WTC11 (cell line): ENCODE data around the gene NPB. TPM values are rescaled to one million over a fixed set of nuclear protein-coding genes. Genes with fewer than 3 reads are reported as not detected.
A peak's percentile ranks its signal among the peaks of the same experiment; 100 is the strongest.

ENCODE experiments used
- ATAC-seq: fragments of 200-7000 bp; cut with Tn5 transposase; 2 replicates; pipeline ENCODE4 v1.10.0; 2021; ENCODE audit warnings: mild to moderate bottlenecking, moderate library complexity
- CTCF ChIA-PET: fragments of 300-600 bp; sonication (Branson Sonifier 250); formaldehyde crosslinking; loops from one replicate; lab custom pipeline; 2021; ENCODE audit warnings: antibody characterized with exemption; lab: Charles Lee
- POLR2A ChIA-PET: fragments of 350-600 bp; sonication (Branson Sonifier 250); formaldehyde crosslinking; loops from one replicate; lab custom pipeline; 2021; ENCODE audit warnings: antibody characterized with exemption; lab: Charles Lee
- DNase-seq: peaks from one replicate; pipeline ENCODE4 v3.0.0; 2021; ENCODE audit warnings: low spot score
- H3K27ac Mint-ChIP-seq: 2 replicates; pipeline ENCODE4 v1.8.0; 2021; ENCODE audit warnings: mixed read lengths
- H3K27me3 Mint-ChIP-seq: 2 replicates; pipeline ENCODE4 v1.8.0; 2021; ENCODE audit warnings: low read depth, mild to moderate bottlenecking, moderate library complexity, mixed read lengths
- H3K36me3 Mint-ChIP-seq: 2 replicates; pipeline ENCODE4 v1.8.0; 2021; ENCODE audit warnings: mixed read lengths
- H3K4me1 Mint-ChIP-seq: 2 replicates; pipeline ENCODE4 v1.8.0; 2022; ENCODE audit warnings: mixed read lengths
- H3K4me3 Mint-ChIP-seq: 2 replicates; pipeline ENCODE4 v1.8.0; 2021; ENCODE audit warnings: mild to moderate bottlenecking, moderate library complexity, mixed read lengths
- H3K9me3 Mint-ChIP-seq: 2 replicates; pipeline ENCODE4 v1.8.0; 2021; ENCODE audit warnings: mixed read lengths
- ELF4 ChIP-seq: sonication (generic); formaldehyde crosslinking; IDR thresholded peaks from 2 replicates; pipeline ENCODE4 v1.8.1; 2022; ENCODE audit warnings: low read depth, mild to moderate bottlenecking, moderate library complexity, missing genetic modification reagents
- EMX1 ChIP-seq: fragments of 250-450 bp; sonication (Bioruptor Pico); IDR thresholded peaks from 2 replicates; pipeline ENCODE4 v1.8.0; 2021; ENCODE audit warnings: mild to moderate bottlenecking
- ERG ChIP-seq: fragments of 250-450 bp; sonication (Bioruptor Pico); IDR thresholded peaks from 2 replicates; pipeline ENCODE4 v1.8.0; 2021; ENCODE audit warnings: mild to moderate bottlenecking
- ETV6 ChIP-seq: sonication (generic); formaldehyde crosslinking; IDR thresholded peaks from 2 replicates; pipeline ENCODE4 v1.8.1; 2022; ENCODE audit warnings: mild to moderate bottlenecking, missing genetic modification reagents
- FOXK1 ChIP-seq: sonication (generic); formaldehyde crosslinking; IDR thresholded peaks from 2 replicates; pipeline ENCODE4 v1.8.0; 2022; ENCODE audit warnings: mild to moderate bottlenecking, moderate library complexity, missing genetic modification reagents
- GABPB1 ChIP-seq: sonication (generic); formaldehyde crosslinking; IDR thresholded peaks from 2 replicates; pipeline ENCODE4 v1.8.1; 2023; ENCODE audit warnings: mild to moderate bottlenecking, missing genetic modification reagents
- MXD4 ChIP-seq: fragments of 250-450 bp; sonication (Bioruptor Pico); IDR thresholded peaks from 2 replicates; pipeline ENCODE4 v1.8.0; 2021; ENCODE audit warnings: mild to moderate bottlenecking, moderate library complexity, borderline replicate concordance
- NFATC4 ChIP-seq: fragments of 250-450 bp; sonication (Bioruptor Pico); IDR thresholded peaks from 2 replicates; pipeline ENCODE4 v1.9.0; 2021; ENCODE audit warnings: mild to moderate bottlenecking
- NR2C2 ChIP-seq: sonication (generic); formaldehyde crosslinking; IDR thresholded peaks from 2 replicates; pipeline ENCODE4 v1.8.0; 2022; ENCODE audit warnings: mild to moderate bottlenecking, missing genetic modification reagents
- SP1 ChIP-seq: sonication (generic); formaldehyde crosslinking; conservative IDR thresholded peaks from 2 replicates; pipeline ENCODE4 v1.8.1; 2022; ENCODE audit warnings: missing genetic modification reagents
- ZNF532 ChIP-seq: fragments of 250-450 bp; sonication (Bioruptor Pico); IDR thresholded peaks from 2 replicates; pipeline ENCODE4 v1.9.0; 2021; ENCODE audit warnings: mild to moderate bottlenecking, borderline replicate concordance
- total RNA-seq: library from RNA; stranded (reverse); gene quantifications from 3 replicates; pipeline ENCODE4 v1.2.3, GENCODE V29; 2021
- TF ChIP-seq, protein P1 (sequence below): sonication (generic); formaldehyde crosslinking; conservative IDR thresholded peaks from 2 replicates; pipeline ENCODE4 v1.8.1; 2023; ENCODE audit warnings: mild to moderate bottlenecking, low read depth, missing genetic modification reagents, moderate library complexity
- TF ChIP-seq, protein P2 (sequence below): sonication (generic); formaldehyde crosslinking; IDR thresholded peaks from 2 replicates; pipeline ENCODE4 v1.8.1; 2023; ENCODE audit warnings: mild to moderate bottlenecking, moderate library complexity, missing genetic modification reagents
- TF ChIP-seq, protein P3 (sequence below): sonication (generic); formaldehyde crosslinking; IDR thresholded peaks from 2 replicates; pipeline ENCODE4 v1.8.0; 2023; ENCODE audit warnings: missing genetic modification reagents
- TF ChIP-seq, protein P4 (sequence below): fragments of 250-450 bp; sonication (Bioruptor Pico); IDR thresholded peaks from 2 replicates; pipeline ENCODE4 v1.9.0; 2021; ENCODE audit warnings: mild to moderate bottlenecking
- TF ChIP-seq, protein P5 (sequence below): fragments of 250-450 bp; sonication (Bioruptor Pico); conservative IDR thresholded peaks from 2 replicates; pipeline ENCODE4 v1.9.0; 2021; ENCODE audit warnings: mild to moderate bottlenecking
- TF ChIP-seq, protein P6 (sequence below): sonication (generic); formaldehyde crosslinking; IDR thresholded peaks from 2 replicates; pipeline ENCODE4 v1.8.1; 2022; ENCODE audit warnings: mild to moderate bottlenecking, missing genetic modification reagents, moderate library complexity, borderline replicate concordance

Gene NPB
- total RNA-seq, 1 experiment from 2014 or later: 1.9 TPM

DNA sequence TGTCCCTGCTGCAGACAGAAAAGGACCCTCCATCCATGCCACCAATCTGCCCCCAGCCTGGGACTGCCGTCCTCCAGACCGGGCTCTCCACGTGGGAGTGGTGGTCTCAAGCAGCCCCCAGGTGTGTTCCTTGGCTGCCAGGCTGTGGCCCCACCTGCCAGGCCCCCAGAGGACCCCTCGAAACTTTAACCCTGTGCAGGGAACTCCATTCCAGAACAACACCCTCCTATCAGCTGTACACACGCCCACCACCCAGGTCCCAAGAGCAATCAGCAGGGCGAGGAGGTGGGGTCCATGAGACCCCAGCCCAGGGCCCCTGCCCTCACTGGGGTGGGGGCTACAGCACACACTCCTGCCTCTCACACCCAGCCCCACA lies 33.7 kb downstream of the NPB start:
- H3K9me3 Mint-ChIP-seq: no peaks in the 10 kb centered on the region
- H3K4me3 Mint-ChIP-seq: peak overlapping the region; percentile 88
- ChIA-PET POLR2A (no interaction called here), CTCF (interaction anchor here (1.3 to 2.1 kb wide), 3 partner anchors 8 to 95 kb away, joined by 3 to 8 read pairs (median 5); partner anchors contain the start of genes MAFG and RAC3)
- TF ChIP-seq NR2C2 (CRISPR knock-in tag): no peak
- H3K4me1 Mint-ChIP-seq: peaks cover 15% of the 10 kb centered on the region; the same call in 1 of the 2 replicates
- no peak overlapping the region for H3K27ac Mint-ChIP-seq
- no peak for ATAC-seq
- peaks cover 10% of the 10 kb centered on the region; the same call in 1 of the 2 replicates for H3K36me3 Mint-ChIP-seq
- peaks cover 6% of the 10 kb centered on the region for H3K27me3 Mint-ChIP-seq
- DNase-seq: no peak

DNA sequence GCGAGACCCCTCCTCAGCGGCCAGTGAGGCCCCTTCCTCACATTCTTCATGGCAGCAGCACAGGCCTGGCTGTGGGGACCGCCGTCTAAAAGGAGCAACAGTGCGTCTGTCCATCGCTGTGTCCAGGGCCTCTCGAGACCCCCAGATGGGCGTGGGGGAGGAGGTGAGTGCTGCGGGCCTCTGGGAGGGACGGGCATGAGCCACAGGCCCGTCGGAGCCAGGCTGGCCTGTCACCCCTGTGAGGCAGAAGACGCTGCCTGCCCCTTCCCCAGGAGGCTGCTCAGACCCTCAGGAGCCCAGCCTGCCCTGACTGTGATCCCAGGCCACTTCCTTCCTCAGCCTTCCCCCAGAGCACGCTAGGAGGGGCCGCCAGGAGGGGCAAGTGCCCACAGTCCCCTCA lies 37.2 kb downstream of the NPB start:
- H3K4me1 Mint-ChIP-seq: peaks cover 22% of the 10 kb centered on the region
- ChIA-PET CTCF (interaction anchor here (3.2 kb wide), 1 partner anchor 20 kb away, joined by 16 read pairs; no protein-coding TSS in a partner anchor), POLR2A (no interaction called here)
- H3K36me3 Mint-ChIP-seq: peaks cover 5% of the 10 kb centered on the region; the same call in 1 of the 2 replicates
- H3K9me3 Mint-ChIP-seq: no peaks in the 10 kb centered on the region
- H3K4me3 Mint-ChIP-seq: no peak overlapping the region
- peaks cover 23% of the 10 kb centered on the region for H3K27me3 Mint-ChIP-seq
- no peak overlapping the region for H3K27ac Mint-ChIP-seq
- ATAC-seq: no peak
- no peak for DNase-seq
- TF ChIP-seq NFATC4 (CRISPR knock-in tag): no peak
- TF ChIP-seq, protein P1, sequence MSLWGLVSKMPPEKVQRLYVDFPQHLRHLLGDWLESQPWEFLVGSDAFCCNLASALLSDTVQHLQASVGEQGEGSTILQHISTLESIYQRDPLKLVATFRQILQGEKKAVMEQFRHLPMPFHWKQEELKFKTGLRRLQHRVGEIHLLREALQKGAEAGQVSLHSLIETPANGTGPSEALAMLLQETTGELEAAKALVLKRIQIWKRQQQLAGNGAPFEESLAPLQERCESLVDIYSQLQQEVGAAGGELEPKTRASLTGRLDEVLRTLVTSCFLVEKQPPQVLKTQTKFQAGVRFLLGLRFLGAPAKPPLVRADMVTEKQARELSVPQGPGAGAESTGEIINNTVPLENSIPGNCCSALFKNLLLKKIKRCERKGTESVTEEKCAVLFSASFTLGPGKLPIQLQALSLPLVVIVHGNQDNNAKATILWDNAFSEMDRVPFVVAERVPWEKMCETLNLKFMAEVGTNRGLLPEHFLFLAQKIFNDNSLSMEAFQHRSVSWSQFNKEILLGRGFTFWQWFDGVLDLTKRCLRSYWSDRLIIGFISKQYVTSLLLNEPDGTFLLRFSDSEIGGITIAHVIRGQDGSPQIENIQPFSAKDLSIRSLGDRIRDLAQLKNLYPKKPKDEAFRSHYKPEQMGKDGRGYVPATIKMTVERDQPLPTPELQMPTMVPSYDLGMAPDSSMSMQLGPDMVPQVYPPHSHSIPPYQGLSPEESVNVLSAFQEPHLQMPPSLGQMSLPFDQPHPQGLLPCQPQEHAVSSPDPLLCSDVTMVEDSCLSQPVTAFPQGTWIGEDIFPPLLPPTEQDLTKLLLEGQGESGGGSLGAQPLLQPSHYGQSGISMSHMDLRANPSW (CRISPR knock-in tag): no peak
- TF ChIP-seq, protein P2, sequence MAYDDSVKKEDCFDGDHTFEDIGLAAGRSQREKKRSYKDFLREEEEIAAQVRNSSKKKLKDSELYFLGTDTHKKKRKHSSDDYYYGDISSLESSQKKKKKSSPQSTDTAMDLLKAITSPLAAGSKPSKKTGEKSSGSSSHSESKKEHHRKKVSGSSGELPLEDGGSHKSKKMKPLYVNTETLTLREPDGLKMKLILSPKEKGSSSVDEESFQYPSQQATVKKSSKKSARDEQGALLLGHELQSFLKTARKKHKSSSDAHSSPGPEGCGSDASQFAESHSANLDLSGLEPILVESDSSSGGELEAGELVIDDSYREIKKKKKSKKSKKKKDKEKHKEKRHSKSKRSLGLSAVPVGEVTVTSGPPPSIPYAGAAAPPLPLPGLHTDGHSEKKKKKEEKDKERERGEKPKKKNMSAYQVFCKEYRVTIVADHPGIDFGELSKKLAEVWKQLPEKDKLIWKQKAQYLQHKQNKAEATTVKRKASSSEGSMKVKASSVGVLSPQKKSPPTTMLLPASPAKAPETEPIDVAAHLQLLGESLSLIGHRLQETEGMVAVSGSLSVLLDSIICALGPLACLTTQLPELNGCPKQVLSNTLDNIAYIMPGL (CRISPR knock-in tag): no peak
- TF ChIP-seq ZNF532 (CRISPR knock-in tag): no peak
- no peak for TF ChIP-seq MXD4 (CRISPR knock-in tag)
- TF ChIP-seq GABPB1 (CRISPR knock-in tag): no peak
- TF ChIP-seq, protein P3, sequence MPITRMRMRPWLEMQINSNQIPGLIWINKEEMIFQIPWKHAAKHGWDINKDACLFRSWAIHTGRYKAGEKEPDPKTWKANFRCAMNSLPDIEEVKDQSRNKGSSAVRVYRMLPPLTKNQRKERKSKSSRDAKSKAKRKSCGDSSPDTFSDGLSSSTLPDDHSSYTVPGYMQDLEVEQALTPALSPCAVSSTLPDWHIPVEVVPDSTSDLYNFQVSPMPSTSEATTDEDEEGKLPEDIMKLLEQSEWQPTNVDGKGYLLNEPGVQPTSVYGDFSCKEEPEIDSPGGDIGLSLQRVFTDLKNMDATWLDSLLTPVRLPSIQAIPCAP: no peak
- no peak for TF ChIP-seq ERG (CRISPR knock-in tag)
- TF ChIP-seq, protein P4, sequence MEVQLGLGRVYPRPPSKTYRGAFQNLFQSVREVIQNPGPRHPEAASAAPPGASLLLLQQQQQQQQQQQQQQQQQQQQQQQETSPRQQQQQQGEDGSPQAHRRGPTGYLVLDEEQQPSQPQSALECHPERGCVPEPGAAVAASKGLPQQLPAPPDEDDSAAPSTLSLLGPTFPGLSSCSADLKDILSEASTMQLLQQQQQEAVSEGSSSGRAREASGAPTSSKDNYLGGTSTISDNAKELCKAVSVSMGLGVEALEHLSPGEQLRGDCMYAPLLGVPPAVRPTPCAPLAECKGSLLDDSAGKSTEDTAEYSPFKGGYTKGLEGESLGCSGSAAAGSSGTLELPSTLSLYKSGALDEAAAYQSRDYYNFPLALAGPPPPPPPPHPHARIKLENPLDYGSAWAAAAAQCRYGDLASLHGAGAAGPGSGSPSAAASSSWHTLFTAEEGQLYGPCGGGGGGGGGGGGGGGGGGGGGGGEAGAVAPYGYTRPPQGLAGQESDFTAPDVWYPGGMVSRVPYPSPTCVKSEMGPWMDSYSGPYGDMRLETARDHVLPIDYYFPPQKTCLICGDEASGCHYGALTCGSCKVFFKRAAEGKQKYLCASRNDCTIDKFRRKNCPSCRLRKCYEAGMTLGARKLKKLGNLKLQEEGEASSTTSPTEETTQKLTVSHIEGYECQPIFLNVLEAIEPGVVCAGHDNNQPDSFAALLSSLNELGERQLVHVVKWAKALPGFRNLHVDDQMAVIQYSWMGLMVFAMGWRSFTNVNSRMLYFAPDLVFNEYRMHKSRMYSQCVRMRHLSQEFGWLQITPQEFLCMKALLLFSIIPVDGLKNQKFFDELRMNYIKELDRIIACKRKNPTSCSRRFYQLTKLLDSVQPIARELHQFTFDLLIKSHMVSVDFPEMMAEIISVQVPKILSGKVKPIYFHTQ (CRISPR knock-in tag): no peak
- TF ChIP-seq FOXK1 (CRISPR knock-in tag): no peak
- no peak for TF ChIP-seq SP1
- TF ChIP-seq, protein P5, sequence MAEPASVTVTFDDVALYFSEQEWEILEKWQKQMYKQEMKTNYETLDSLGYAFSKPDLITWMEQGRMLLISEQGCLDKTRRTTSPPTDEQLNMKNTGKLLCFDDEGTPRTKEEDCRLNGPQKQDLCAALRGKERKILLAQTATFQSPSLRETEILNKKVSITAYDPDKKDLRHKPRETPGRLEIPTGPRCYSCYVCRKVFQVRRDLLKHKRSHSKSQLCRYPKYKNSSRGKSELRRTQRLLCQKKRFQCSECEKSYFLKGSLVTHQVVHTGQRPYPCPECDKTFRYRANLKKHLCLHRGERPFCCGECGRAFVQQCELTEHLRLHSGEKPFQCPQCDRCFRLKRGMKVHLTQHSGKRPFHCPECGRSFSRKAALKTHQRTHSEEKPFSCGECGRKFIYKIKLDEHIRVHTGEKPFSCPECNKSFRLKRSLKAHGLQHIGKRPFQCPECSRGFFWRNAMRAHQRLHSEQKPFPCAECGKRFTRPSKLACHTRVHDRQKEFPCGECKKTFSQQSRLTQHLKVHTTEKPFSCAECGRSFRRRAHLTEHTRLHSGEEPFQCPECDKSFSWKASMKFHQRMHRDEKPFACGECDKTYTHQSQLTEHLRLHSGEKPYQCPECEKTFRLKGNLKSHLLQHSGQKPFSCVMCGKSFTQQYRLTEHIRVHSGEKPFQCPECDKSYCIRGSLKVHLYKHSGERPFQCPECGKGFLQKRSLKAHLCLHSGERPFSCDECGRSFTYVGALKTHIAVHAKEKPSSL (CRISPR knock-in tag): no peak
- TF ChIP-seq ELF4: no peak
- no peak for TF ChIP-seq EMX1
- TF ChIP-seq ETV6 (CRISPR knock-in tag): no peak
- TF ChIP-seq, protein P6, sequence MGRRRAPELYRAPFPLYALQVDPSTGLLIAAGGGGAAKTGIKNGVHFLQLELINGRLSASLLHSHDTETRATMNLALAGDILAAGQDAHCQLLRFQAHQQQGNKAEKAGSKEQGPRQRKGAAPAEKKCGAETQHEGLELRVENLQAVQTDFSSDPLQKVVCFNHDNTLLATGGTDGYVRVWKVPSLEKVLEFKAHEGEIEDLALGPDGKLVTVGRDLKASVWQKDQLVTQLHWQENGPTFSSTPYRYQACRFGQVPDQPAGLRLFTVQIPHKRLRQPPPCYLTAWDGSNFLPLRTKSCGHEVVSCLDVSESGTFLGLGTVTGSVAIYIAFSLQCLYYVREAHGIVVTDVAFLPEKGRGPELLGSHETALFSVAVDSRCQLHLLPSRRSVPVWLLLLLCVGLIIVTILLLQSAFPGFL (CRISPR knock-in tag): no peak
- TF ChIP-seq NR2C2 (CRISPR knock-in tag): no peak
